Kidney (tissue), 14 donors: ENCODE results near the gene CBX2. TPM values are rescaled to one million over a fixed set of nuclear protein-coding genes. Genes with fewer than 3 reads are reported as not detected.

ENCODE experiments used
- DNase-seq, 5 donors: peaks; one replicate each; pipeline ENCODE4 v3.0.0-alpha.2; 2013 to 2020
- FAIRE-seq: peaks from 2 replicates; lab custom pipeline; 2012; peaks lifted over from hg19 to GRCh38; lab: Jason Lieb, UNC
- H3K27ac ChIP-seq, 2 donors: one replicate each; pipeline ENCODE4 v1.7.0; 2013; ENCODE audit warnings: low read depth in 2 of 2, low read length in 2 of 2, inconsistent platforms in 1 of 2
- H3K27me3 ChIP-seq: one replicate; pipeline ENCODE4 v1.7.1; 2013; ENCODE audit warnings: low read length, inconsistent platforms; ENCODE audit not compliant: control insufficient read depth, insufficient read depth
- H3K36me3 ChIP-seq, 3 donors: one replicate each; pipeline versions ENCODE4 v1.7.0 to v1.7.1; 2013; ENCODE audit warnings: low read length in 3 of 3, control low read depth in 1 of 3, inconsistent platforms in 1 of 3; ENCODE audit not compliant: insufficient read depth in 3 of 3, control insufficient read depth in 2 of 3
- H3K4me1 ChIP-seq, 3 donors: one replicate each; pipeline versions ENCODE4 v1.7.0 to v1.7.1; 2013; ENCODE audit warnings: low read length in 3 of 3, inconsistent platforms in 1 of 3, low read depth in 1 of 3; ENCODE audit not compliant: control insufficient read depth in 2 of 3, insufficient read depth in 2 of 3
- H3K4me3 ChIP-seq, 3 donors: one replicate each; pipeline versions ENCODE4 v1.7.0 to v1.8.1; 2013; ENCODE audit warnings: low read length in 3 of 3, control low read depth in 1 of 3, inconsistent platforms in 1 of 3
- H3K9ac ChIP-seq, 3 donors: one replicate each; pipeline versions ENCODE4 v1.7.0 to v1.7.1; 2013; ENCODE audit warnings: low read length in 3 of 3, control low read depth in 1 of 3, inconsistent platforms in 1 of 3
- H3K9me3 ChIP-seq, 3 donors: one replicate each; pipeline versions ENCODE4 v1.7.0 to v1.7.1; 2013; ENCODE audit warnings: low read length in 3 of 3, control low read depth in 1 of 3, inconsistent platforms in 1 of 3; ENCODE audit not compliant: control insufficient read depth in 2 of 3, insufficient read depth in 1 of 3
- intact Hi-C: fragments of 100-400 bp; cut with DNase I; formaldehyde crosslinking; loops from one replicate; pipeline ENCODE4 v1.11.1; 2022
- polyA plus RNA-seq: library from polyadenylated mRNA; stranded (reverse); fragments of 350-450 nt; fragmentation: Illumina TruSeq; extraction: RNeasy Lipid Tissue Mini Kit (QIAGEN cat#74804); gene quantifications from one replicate; pipeline ENCODE4 v1.2.3, GENCODE V29; 2014; ENCODE audit warnings: low read depth, low replicate concordance; ENCODE audit not compliant: insufficient read depth
- total RNA-seq: library from RNA; stranded (reverse); fragmentation: NEBNext Ultra II Directional; extraction: Animal tissue kit (Norgen Biotek cat#: 25700); gene quantifications from one replicate; pipeline ENCODE4 v1.2.1, GENCODE V29; 2021
- TF ChIP-seq, protein P1 (sequence below): IDR thresholded peaks from 3 replicates; pipeline ENCODE4 v1.5.1; 2012; ENCODE audit warnings: mild to moderate bottlenecking, moderate library complexity, borderline replicate concordance; ENCODE audit not compliant: insufficient read depth; ENCODE audit errors: extremely low read depth
- donor health status: control.
- donor health status: control.
- donor health status: control.
- donor health status: control.
- donor health status: control.
- donor health status: DM: yes; HTN: yes; CAD: no.
- donor health status: Normal renal cell carcinoma (clear cell type).

Gene CBX2
- total and polyA plus RNA-seq, 2 donors from 2014 or later: 2.2 to 3.5 TPM

DNA sequence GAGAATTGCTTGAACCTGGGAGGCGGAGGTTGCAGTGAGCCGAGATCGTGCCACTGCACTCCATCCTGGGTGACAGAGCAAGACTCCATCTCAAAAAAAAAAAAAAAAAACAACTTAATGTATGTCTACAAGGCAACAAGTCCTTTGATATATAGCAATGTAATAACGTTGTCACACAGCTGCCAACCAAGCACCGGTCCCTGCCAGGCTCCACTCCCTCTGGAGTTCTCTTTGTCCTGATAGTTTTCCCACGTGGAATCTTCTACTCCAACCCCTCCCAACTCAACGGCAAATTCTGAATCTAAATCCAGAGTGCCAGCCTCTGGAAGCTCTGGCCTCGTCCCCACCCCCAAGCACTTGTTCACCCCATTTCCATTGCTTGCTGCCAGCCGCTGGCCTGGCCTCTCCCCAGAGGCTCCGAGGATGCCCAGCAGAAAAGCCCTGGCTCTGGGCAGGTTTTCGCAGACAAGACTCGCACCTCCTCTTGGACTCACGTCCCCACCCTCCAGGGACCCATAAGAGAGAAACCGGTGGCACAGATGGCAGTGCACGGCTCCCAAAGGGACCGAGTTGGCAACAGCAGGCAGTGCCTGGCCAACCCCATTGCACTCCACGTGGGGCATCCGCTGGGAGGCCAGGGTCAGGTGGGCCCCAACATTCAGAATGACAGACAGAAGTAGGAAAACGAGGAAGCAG is 15.9 kb upstream of the CBX2 start:
- FAIRE-seq (no peak), DNase-seq (peak in 1 of 5 donors; percentile 61)
- Histone ChIP-seq H3K9me3 (no peaks in the 10 kb centered on the region), H3K27me3 (no peaks in the 10 kb centered on the region), H3K4me3 (no peak overlapping the region), H3K9ac (no peak overlapping the region), H3K27ac (no peak overlapping the region), H3K36me3 (no peaks in the 10 kb centered on the region), H3K4me1 (no peaks in the 10 kb centered on the region)
- intact Hi-C loops: no loop called here
- TF ChIP-seq, protein P1, sequence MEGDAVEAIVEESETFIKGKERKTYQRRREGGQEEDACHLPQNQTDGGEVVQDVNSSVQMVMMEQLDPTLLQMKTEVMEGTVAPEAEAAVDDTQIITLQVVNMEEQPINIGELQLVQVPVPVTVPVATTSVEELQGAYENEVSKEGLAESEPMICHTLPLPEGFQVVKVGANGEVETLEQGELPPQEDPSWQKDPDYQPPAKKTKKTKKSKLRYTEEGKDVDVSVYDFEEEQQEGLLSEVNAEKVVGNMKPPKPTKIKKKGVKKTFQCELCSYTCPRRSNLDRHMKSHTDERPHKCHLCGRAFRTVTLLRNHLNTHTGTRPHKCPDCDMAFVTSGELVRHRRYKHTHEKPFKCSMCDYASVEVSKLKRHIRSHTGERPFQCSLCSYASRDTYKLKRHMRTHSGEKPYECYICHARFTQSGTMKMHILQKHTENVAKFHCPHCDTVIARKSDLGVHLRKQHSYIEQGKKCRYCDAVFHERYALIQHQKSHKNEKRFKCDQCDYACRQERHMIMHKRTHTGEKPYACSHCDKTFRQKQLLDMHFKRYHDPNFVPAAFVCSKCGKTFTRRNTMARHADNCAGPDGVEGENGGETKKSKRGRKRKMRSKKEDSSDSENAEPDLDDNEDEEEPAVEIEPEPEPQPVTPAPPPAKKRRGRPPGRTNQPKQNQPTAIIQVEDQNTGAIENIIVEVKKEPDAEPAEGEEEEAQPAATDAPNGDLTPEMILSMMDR: no peak

DNA sequence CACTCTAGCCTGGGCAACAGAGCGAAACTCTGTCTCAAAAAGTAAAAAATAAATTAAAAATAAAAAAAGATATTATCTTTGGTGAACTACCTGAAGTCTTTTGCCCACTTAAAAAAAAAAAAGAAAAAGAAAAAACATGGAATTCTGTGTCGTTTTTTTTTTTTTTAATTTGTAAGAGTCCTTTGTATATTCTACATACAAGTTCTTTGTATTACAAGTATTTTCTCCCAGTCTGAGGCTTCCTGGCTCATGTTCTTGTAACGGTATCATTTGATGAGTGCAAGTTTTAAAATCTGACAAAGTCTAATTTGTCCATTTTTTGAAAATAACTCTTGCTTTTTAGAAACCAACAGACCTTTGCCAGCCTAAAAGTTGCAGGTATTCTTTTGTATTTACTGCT is 12.2 kb upstream of the CBX2 start:
- H3K27ac ChIP-seq: no peak overlapping the region
- H3K27me3 ChIP-seq: no peaks in the 10 kb centered on the region
- no peak overlapping the region for H3K4me3 ChIP-seq
- no peak overlapping the region for H3K9ac ChIP-seq
- intact Hi-C loops: no loop called here
- FAIRE-seq (no peak), DNase-seq (no peak)
- TF ChIP-seq, protein P1: no peak
- no peaks in the 10 kb centered on the region for H3K4me1 ChIP-seq
- no peaks in the 10 kb centered on the region for H3K9me3 ChIP-seq
- no peaks in the 10 kb centered on the region for H3K36me3 ChIP-seq

- DNase-seq: peak in 1 of 5 donors; percentile 51
- Histone ChIP-seq H3K27ac (no peak overlapping the region), H3K4me3 (no peak overlapping the region), H3K27me3 (no peaks in the 10 kb centered on the region), H3K9me3 (no peaks in the 10 kb centered on the region), H3K9ac (no peak overlapping the region), H3K4me1 (no peaks in the 10 kb centered on the region), H3K36me3 (no peaks in the 10 kb centered on the region)
- intact Hi-C loops: no loop called here
- TF ChIP-seq, protein P1: no peak
- no peak for FAIRE-seq
Measured at GRCh38 chr17:79769570-79770506, 8.1 kb upstream of the CBX2 start.
